Measurements from ENCODE around the gene GAS2L1.
A peak's percentile ranks its signal among the peaks of the same experiment; 100 is the strongest.

Gene GAS2L1

DNA sequence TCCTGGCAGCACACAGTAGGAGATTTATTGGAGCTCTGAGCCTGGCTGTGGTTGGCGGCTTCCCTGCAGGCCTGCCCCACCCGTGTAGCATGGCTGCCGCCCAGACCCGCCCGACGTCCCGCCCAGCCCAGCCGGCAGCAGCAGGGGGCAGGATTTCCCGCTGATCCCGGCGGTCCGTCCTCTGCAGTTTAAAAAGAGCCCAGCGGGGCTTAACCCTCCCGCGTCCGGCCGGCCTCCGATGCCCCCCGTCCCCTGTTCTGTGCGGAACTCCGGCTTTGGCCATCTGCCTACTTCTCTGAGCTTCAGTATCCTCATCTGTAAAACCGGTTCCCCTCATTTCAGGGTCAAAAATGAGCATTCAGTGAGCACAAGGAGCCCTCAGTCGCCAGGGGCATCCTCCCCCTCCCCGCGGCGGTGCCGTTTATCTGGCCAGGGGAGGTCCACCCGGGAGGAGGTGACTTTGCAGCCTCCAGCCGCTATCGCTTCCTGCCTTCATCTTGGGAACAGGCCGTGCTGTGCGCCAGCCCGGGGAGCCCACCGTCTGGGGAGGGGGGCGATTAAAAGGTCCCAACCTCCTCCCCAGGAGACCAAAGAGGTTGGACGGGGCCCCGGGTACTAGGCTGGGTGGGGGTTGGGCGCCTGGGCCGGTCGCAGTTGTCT lies at the start of gene GAS2L1:
Gene GAS2L1, plus strand, starts transcription at position 476 of the 660 bp plus-strand sequence. CDS start 1,456 bp downstream, outside the sequence.
- peak in 1 of 3 donors; percentile 36 for DNase-seq (ENCODE audit: low read depth in 3 of 3, low spot score in 1 of 3)

DNA sequence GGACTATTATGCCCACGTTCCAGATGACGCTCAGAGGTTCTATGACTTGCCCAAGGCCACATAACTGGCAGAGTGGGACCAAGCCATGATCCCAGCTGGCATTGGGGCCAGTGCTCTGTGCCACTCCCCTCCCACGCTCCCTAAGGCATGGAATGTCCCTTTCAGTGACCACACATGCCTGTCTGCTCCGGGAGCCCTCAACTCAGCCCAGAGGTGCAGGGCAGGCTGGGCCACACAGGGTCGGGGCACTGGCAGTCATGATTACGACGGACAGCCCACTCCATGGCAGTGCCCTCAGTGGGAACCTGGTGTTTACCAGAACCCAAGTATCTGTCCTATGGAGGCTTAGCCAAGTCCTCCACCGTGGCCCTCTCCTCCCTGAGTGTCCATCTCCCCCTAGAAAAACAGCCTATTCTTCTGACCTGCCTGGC lies 48.7 kb upstream of the GAS2L1 start:
- no peak for DNase-seq (ENCODE audit: low read depth in 3 of 3, low spot score in 1 of 3)

DNA sequence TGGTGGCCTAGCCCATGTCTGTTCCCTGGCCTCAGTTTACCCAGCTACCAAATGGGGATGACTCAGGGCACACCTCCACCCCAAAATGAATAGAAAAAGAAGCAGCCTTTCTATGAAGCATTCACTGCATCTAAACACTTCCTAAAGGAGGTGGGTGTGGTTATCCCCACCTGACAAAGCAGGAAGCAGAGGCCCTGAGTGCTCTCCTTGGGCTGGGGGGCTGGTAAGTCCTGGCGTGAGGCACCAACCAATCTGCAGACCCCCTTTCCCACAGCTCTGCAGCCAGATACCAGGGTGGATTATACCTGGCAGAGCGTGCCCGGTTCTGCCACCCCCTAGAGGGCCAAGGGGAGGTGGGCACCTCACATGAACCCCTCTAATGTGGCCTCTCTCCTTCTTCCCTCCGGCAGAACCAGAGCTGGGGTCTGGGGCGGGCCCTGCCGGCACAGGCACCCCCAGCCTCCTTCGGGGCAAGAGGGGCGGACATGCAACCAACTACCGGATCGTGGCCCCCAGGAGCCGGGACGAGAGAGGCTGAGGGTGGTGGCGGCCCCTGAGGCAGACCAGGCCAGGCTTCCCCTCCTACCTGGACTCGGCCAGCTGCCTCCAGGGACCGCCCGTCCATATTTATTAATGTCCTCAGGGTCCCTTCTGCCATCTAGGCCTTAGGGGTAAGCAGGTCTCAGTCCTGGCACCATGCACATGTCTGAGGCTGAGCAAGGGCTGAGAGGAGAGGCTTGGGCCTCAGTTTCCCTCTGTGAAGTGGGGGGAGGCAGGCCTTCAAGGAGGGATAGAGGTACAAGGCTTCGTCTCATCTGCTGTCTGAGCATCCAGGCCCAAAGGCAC lies 47.8 kb upstream of the GAS2L1 start:
- DNase-seq (ENCODE audit: low read depth in 3 of 3, low spot score in 1 of 3): no peak

DNA sequence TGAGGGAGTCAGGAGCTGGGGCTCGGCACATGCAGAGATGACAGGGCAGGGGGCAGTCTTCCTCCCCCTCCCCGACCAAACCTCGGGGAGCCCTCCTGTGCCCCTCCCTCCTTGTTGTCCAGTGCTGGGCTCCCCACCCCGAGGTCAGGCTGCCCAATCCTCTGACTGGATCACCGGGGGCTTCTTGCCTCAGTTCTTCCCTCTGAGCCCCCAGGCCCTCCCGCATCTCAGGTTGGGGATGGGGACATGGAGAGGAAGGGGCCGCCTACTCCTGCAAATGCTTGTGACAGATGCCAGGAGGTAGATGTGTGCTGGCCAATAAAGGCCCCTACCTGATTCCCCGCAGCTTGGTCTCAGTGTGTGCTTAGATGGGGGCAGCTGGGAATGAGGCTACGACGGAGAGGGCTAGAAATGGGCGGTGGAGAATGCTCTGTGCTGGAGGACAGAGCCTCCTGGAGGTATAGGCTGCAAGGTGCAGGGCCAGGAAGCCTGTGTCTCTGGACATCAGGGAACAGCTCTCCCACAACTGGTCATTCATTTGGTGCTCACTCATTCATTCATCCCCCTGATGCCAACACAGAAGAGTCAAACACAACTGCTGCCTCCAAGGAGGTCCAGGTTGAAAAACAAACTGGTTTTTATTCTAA lies 47.1 kb upstream of the GAS2L1 start:
- no peak for DNase-seq (ENCODE audit: low read depth in 3 of 3, low spot score in 1 of 3)

DNA sequence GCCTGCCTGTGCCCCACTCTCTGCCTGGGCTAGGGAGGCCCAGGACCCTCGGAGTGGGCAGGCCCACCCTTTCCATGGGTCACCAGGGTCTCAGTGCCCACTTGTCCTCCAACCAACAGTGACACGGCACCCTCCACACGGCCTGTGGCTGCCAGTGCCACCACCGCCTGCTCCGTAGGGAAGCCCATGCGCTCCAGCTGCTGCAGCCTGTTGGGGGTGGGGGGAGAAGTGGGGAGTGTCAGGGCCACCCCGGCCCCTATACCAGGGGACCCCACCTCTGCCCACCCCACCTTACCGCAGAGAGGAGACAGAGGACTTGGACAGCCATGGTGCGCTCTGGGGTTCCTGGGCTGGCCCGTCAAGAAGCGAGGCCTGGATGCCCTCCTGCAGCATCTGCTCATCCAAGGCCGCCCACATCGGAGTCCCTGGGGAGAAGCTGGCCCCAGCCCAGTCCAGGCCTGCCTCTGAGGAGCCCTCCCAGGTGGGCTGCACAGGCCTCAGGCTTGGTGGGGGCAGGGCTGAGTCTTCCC lies 46.4 kb upstream of the GAS2L1 start:
- DNase-seq (ENCODE audit: low read depth in 3 of 3, low spot score in 1 of 3): no peak

DNA sequence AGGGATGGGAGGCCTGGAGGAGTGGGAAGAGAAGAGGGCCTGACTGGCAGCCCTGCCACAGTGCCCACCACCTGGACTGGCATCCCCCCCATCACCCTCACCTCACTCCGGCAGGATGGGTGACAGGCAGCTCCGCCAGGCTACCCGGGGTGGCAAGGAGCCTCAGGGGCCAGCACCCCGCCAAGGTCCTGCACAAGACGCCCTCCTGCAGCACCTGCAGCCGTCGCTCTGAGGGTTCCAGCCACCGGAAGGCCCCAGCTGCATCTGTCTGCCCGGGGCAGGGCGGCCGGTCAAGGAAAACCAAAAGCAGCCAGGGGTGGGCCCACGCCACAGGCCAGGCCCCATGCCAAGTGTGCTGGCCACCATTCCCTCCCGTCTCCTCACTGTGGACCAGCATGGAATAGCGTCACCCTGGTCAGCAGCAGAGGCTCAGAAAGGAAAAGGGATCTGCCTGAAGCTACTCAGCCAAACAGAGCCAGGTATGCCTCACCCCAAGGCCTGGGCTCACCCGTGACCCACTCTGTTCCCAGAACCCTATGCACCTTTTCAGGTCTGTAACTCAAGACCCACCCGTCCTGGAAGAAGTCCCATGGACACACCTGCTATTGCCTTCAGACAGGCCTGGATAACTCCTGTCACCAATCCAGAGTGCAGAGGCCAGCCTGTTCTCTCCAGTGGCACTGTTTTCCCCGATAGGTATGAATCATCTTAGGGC lies 45.7 kb upstream of the GAS2L1 start:
- DNase-seq (ENCODE audit: low read depth in 3 of 3, low spot score in 1 of 3): no peak

DNA sequence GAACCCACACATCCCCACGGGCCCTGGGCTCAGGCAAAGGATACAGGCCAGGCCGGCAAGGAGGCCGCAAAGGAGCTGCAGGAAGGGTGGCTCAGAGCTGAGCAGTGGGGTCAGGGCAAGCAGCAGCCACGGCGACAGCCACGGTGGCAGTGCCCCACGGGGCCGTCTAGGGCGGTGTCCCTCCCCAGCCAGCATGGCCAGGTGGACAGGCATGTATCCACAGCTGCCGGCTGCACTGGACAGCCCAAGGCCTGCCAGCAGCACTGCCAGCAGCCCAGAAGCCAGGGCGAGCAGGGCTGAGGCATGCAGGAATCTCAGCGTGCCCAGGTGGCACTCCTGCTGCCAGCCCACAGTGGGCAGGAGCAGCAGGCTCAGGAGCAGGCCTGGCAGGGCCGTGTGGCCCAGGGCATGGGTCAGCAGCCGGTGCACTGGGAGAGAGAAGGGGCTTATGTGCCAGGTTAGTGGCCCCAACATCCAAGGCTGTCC lies 42.6 kb upstream of the GAS2L1 start:
- DNase-seq (ENCODE audit: low read depth in 3 of 3, low spot score in 1 of 3): no peak

DNA sequence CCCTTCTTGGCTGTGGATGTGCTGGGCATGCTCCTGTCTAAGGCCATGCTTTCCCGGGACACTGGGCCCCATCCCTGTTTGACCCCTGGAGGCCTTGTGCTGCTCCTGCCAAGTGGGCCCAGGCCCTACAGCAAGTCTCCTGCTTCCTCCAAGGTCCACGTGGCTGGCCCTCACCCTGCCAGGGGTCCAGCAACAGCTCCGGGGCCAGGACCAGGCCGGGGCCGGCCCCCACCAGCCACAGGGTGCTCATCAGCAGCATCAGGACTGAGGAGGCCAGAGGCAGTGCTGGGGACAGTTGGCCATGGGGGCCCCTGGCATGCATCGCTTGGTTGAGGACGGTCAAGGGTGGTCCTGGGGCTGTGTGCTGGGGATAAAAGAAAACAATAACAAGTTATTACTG lies 41.1 kb upstream of the GAS2L1 start:
- DNase-seq (ENCODE audit: low read depth in 3 of 3, low spot score in 1 of 3): no peak

DNA sequence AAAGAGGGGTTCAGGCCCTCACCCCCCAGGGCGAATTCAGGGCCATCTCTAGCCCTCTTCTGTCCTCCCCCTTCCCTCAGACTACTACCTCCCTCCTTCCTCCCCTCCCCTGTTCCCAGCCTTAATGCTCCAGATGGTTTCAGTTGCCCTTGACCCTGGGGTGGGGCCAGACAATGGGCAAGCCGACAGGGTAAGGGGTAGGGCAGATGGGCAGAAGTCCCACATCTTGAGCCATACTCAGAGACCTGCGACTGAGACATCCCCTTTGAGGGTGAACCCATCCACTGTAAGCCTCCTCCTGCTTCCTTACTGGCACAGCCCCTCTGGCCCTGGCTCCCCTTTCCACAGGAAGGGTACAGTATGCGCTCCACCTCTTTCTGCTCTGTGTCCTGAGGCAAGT lies 40.5 kb upstream of the GAS2L1 start:
- DNase-seq (ENCODE audit: low read depth in 3 of 3, low spot score in 1 of 3): no peak

DNA sequence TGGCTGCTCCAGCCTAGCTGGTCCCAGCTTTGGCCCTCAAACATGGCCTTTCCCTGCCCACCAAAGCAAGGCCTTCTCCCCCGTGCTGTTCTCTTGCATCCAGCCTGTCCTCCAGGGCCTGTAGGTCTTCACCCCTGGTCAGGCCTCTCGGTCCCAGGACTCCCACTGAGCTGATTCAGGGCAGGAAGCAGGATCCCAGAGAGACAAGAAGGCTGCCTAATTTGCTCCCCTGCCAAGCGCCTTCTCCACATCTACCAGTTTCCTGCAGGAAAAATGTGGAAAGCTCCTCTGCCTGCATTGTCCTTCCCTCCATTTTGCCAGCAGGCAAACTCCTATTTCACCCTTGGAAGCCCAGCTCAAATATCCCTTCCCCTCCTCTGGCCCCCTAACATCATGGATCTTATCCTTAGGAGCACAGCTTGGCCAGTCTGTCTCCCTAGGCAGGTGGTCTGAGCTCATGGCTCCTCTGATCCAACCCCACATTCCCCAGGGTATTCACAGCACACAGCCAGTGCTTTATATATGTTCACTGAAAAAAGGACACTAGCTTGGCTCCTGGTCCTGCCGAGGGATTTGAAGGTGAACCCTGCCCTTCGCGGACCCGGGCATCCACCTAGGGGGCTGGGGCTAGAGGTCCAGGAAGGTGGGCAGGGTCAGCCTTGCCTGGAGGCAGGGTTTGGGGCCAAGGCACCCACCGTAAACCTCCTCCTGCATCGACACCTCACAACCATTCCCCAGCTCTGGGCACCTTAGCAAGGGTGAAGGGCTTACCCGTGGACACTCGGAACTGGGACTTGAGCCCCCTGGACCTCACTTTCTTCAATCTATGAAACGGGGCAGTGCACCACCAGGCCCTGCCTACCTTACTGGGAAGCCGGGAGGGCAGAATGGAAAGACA lies 39.6 kb upstream of the GAS2L1 start:
- no peak for DNase-seq (ENCODE audit: low read depth in 3 of 3, low spot score in 1 of 3)

DNA sequence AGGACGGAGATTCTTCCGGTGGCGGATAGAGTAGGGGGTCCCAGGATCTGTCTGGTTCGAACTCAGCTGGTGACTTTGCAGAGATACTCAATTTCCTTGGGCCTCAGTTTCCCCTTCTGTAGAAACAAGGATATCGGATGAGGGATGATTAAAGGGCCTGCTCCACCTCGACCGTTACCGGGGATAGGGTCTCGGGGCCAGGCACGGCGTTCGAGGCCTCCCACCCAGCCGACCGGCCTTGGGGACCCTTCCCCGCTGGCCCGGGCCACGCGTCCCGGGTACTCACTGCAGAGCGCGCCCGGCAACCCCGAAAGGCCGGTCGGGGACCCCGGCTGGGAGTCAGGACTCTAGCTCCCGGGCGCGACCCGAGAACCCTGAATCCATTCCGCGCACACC lies 39.0 kb upstream of the GAS2L1 start:
- DNase-seq (ENCODE audit: low read depth in 3 of 3, low spot score in 1 of 3): no peak

DNA sequence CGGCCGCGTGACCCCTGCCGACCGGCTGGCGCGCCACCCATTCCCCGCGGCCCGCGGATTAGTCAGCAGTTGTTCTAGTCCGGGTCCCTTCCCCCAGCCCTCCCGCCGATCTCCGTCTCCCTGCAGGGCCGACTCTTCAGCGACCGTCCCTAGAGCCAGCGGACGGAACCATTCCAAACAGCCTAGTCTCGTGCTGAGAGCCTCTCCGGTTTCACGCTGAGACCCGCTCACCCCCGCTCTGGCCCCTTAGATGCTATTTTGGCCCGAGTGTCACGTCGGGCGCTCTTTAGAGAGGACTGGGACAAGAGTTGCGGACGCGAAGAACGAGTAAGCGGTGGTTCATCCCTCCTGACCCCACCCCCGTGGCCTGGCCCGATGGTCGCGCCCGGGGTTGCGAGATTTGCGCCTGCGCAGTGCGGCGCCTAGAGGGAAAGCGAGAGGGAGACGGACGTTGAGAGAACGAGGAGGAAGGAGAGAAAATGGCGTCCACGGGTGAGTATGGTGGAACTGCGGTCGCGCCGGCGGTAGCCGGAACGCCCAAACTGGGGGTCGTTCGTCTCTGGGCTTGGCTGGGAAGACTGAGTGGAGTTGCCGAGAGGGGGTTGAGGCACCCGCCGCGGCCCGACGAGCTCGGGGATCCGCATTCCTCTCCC lies 38.5 kb upstream of the GAS2L1 start, which contains the start of the genes EWSR1 and RHBDD3:
Gene EWSR1, plus strand, starts transcription at position 411 of the 653 bp plus-strand sequence. Its CDS starts 69 bp downstream, at position 480.
Gene RHBDD3, minus strand, starts transcription at position 124 of the 653 bp plus-strand sequence. CDS start 2,355 bp downstream, outside the sequence.
- peak; percentile 86 to 97 (median 95) for DNase-seq (ENCODE audit: low read depth in 3 of 3, low spot score in 1 of 3)

DNA sequence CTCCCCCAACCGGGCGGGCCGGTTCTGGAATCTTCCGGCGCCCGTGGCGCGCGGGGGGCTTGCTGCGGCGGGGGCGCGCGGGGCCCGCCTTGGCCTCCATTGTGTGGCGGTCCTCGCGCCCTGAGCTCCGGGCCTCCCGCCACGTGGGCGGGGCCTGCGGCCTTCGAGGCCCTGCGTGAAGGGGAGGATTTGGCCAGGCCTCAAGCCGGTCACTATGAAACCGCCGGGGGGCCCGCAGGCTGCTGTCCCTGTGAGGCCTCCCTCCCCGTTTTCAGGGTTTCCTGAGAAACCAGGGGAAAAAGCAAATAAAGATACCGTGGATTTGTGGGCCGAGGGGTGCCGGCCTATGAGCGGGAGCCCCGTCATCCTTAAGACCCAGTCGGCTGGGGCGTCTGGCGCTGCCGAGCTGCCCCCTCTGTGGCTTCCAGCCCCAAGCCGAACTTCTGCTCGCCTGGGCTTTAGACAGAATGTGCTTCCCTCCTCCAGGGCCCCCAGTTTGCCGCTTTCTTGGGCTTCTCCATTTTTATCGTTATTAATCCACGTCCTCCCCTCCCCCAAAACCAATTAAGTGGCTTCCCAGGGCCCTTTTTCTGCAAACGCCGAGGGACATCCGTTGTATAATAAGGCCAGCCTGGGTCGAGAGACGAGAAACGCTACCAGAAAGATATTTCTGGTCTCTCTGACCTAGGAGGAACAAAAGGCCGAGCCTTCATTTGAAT lies 37.8 kb upstream of the GAS2L1 start:
- peak in 1 of 3 donors; percentile 30 for DNase-seq (ENCODE audit: low read depth in 3 of 3, low spot score in 1 of 3)

DNA sequence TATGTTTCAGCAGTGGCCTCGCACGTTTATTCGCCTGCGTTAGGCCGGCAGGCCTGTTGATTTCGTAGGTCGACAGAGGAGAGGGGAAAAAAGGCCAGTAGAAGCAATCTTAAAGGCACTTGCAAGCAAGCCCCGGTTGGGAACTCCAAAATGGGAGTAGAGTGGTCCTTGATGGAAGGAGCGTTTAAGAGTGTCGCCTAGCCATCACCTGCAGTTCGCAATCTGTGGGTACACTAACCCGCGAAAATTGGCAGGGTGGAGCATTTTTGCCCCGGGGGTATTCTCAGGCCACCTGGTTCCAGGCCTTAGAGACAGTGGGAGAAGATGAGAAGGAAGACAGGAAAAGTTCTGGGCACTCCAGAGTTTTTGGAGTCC lies 37.2 kb upstream of the GAS2L1 start:
- no peak for DNase-seq (ENCODE audit: low read depth in 3 of 3, low spot score in 1 of 3)

DNA sequence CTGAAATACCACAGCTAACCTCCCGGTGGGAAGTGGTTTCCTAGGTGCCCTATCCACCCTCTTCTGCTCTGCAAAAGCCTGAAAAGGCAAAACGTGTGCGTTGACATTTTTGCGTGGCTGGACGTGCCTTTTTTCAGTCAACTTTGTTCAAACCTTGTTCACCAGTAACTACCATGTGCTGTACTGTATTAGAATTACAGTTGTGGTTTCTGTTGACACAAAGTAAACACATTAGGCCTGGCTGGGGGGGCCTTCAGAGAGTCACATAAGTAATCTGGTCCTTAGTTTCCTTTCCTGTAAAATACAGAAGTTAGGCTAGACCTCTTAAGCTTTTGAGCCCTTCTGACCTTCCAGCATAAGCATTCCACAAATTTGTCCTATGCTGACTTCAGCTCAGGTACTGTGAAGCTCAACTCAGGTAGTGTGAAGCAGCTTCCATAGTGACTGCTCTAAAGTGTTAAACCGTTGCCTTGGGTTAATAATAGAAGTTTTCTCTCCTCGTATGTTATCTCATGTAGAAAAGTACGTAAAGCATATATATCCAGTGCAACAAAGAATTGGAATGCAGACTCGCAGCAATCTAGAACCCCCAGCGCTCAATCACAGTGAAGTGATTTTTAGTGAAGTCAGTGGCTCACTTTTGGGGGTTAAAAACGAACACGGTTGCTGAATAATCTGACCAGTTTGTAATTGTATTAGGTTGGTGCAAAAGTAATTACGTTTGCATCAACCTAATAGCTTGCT lies 36.5 kb upstream of the GAS2L1 start:
- DNase-seq (ENCODE audit: low read depth in 3 of 3, low spot score in 1 of 3): no peak

DNA sequence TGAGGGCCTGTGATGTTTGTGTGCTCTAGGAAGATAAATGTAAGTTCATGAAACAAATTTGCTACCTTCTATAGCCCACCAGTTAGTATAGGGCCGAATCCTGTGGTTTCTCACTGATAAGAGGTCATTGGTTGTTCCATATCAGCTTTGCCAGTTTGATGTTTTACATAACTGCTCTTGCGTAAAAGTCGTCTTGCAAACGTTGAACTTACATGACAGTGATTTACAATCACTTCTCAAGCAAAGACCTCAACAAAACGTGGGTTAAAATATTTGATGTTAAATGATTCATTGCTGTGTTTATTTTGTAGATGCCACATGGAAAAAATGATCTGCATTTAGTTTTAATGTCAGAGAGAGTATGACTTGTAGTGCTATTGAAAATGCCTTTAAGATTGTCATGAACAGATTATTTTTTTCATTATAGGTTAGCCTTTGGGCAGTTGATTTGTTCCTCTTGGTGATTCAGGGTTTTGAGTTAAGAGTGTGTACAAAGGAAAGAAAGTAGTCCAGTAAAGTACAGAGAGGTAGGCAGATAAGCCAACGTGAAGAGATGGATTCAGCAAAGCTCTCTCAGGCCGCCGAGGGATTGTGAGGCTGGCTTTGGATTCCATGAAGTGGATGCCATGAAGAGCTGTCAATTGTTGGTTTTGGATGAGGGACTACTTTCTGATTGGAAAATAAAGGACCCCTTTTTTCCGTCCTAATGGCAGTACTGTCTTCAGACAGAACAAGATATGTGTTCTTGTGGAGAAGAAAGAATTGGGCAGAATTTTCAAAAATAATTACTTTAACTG lies 35.8 kb upstream of the GAS2L1 start:
- DNase-seq (ENCODE audit: low read depth in 3 of 3, low spot score in 1 of 3): no peak

DNA sequence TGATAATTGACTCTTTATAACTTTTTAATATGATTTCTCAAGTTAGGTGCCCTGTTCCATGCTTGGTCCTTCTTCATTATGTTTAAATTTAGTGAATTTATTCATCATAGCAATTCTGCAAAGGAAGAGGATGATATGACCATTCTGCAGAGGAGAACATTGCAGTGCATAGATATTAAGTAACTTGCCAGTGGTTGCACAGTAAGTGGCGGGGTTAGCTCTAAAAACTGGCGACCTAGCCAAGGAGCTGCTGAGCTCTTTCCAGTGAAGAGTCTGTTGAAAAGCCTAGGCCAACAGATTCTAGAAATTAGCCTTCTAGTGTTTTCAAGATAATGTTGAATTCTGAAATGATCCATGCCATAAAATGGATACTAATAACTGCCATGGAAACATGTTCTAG lies 33.8 kb upstream of the GAS2L1 start:
- DNase-seq (ENCODE audit: low read depth in 3 of 3, low spot score in 1 of 3): no peak
